ENCODE results near the gene SRP9.

The SRP9 gene

DNA sequence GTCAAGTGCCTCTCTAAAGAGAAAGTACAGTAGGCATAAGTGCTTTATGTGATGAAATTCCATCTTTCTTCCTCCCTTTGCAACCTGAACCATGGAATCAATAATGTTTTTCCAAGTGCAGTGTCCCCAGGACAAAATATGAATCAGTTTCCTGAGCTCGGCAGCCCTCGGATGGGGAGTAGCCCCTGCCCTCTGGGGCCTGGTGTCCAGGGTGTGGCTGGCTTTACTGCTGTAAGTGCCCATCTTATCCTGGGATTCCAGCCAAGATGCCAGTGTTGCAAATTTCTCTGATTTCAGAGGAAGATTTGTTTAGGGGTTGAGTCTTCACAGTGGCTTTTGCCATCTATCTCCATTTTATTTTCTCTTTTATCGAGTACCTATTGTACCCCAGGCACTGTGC is 40.5 kb upstream of the SRP9 start:
- no peaks in the 10 kb centered on the region for H3K36me3 ChIP-seq
- intact Hi-C loops (cut with DNase I; ENCODE audit: low total_unique reads): no loop called here
- peak overlapping the region in 1 of 2 donors; percentile 35 for H3K27ac ChIP-seq
- H3K4me1 ChIP-seq: peaks cover 0 to 27% (median 19%) of the 10 kb centered on the region in 4 donors
- H3K9me3 ChIP-seq: no peaks in the 10 kb centered on the region
- no peak for TF ChIP-seq CTCF (IDR thresholded peaks at IDR 0.05)
- no peak for DNase-seq
- H3K4me3 ChIP-seq: no peak overlapping the region
- no peaks in the 10 kb centered on the region for H3K27me3 ChIP-seq

DNA sequence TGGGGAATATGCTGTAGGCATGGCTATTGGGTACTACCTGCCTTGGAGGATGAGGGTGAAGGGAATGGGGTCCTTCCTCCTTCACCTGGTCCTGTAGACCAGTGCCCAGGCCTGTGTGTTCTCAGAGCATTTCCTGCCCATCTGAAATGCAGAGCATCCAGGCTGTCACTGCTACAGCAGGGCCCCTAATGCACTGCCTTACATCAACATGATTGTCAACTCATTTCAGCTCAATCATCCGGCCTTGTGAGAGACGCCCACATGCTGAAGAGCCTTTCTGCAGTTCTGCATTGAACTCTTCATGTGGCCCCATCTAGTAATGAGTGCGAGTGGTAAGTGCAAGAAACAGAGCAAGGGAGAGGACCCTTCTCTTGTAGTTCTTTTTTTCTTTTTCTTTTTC is 39.8 kb upstream of the SRP9 start:
- Histone ChIP-seq H3K27ac (no peak overlapping the region), H3K36me3 (no peaks in the 10 kb centered on the region), H3K27me3 (no peaks in the 10 kb centered on the region), H3K4me1 (peaks cover 0 to 27% (median 19%) of the 10 kb centered on the region in 4 donors), H3K4me3 (no peak overlapping the region), H3K9me3 (no peaks in the 10 kb centered on the region)
- no peak for TF ChIP-seq CTCF (IDR thresholded peaks at IDR 0.05)
- DNase-seq: no peak
- intact Hi-C loops (cut with DNase I; ENCODE audit: low total_unique reads): no loop called here

DNA sequence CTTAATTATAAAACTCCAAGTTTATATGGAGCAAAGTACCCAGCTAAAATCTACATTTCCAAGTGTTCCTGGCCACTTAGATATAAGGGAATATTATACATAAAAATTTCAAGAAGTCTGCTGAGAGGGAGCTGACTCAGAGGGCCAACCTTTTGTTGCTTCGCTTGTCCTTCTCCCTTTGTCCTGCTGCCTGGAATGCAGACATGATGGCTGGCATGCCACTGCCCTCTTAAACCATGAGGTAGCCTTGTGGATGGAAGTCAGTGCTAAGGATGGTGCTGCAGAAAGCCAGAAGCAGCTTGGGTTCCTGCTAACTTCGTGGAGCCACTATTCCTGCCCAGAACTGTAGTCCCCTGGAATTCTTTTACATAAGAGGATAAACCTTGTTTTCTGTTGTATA is 38.9 kb upstream of the SRP9 start:
- TF ChIP-seq CTCF (IDR thresholded peaks at IDR 0.05): no peak
- Histone ChIP-seq H3K4me3 (no peak overlapping the region), H3K27me3 (no peaks in the 10 kb centered on the region), H3K36me3 (no peaks in the 10 kb centered on the region), H3K27ac (no peak overlapping the region), H3K9me3 (no peaks in the 10 kb centered on the region), H3K4me1 (peaks cover 0 to 27% (median 19%) of the 10 kb centered on the region in 4 donors)
- intact Hi-C loops (cut with DNase I; ENCODE audit: low total_unique reads): no loop called here
- DNase-seq: no peak

GRCh38 chr1:225739542-225740107 is 38.0 kb upstream of the SRP9 start:
- Histone ChIP-seq H3K36me3 (no peaks in the 10 kb centered on the region), H3K9me3 (no peaks in the 10 kb centered on the region), H3K27me3 (no peaks in the 10 kb centered on the region), H3K4me1 (peaks cover 0 to 28% (median 20%) of the 10 kb centered on the region in 4 donors), H3K27ac (no peak overlapping the region), H3K4me3 (no peak overlapping the region)
- no peak for DNase-seq
- TF ChIP-seq CTCF (IDR thresholded peaks at IDR 0.05): no peak
- intact Hi-C loops (cut with DNase I; ENCODE audit: low total_unique reads): no loop called here

DNA sequence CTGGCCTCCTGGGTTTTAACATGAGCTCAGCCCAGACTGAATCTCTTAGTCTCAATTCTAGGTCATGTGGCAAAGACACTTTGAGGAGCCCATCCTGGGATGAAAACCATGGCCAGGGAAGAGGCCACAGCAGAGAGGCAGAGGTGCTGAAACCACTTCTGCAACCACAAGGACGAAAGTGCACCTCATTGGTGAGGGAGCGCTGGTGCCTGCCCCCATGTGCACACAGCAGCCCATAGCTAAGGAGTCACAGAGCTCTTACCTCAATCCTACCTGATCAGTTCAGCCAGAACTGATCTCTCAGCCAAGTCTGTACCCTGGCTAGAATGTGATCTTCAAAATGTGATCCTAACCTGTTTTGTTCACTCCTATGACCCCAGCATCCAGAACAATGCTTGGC is 32.9 kb upstream of the SRP9 start:
- H3K4me1 ChIP-seq: peaks cover 0 to 35% (median 23%) of the 10 kb centered on the region in 4 donors
- no peaks in the 10 kb centered on the region for H3K27me3 ChIP-seq
- no peak for TF ChIP-seq CTCF (IDR thresholded peaks at IDR 0.05)
- intact Hi-C loops (cut with DNase I; ENCODE audit: low total_unique reads): no loop called here
- DNase-seq: no peak
- no peaks in the 10 kb centered on the region for H3K9me3 ChIP-seq
- H3K36me3 ChIP-seq: no peaks in the 10 kb centered on the region
- no peak overlapping the region for H3K4me3 ChIP-seq
- peak overlapping the region in 1 of 2 donors; percentile 87 for H3K27ac ChIP-seq

DNA sequence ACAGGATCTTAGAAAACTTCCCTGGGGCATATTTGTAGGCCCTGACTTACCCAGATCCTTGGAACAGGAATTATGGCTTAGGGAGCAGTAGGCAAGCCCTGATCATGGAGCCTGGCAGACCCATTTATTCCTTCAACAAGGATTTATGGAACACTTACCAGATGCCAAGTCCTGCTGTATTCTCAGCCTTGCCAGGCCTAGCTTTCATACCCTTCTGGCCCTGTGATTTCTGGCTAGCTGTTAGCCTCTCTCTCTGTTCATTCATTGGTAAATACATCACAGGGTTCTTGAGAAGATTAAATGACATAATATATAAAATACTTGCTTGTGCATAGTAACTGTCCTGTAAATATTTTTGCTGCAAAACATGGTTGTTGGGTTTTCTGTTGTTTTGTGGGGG is 32.4 kb upstream of the SRP9 start:
- Histone ChIP-seq H3K27me3 (no peaks in the 10 kb centered on the region), H3K4me3 (no peak overlapping the region), H3K27ac (peak overlapping the region; percentile 80 to 87), H3K4me1 (peaks cover 0 to 35% (median 24%) of the 10 kb centered on the region in 4 donors), H3K9me3 (no peaks in the 10 kb centered on the region), H3K36me3 (no peaks in the 10 kb centered on the region)
- intact Hi-C loops (cut with DNase I; ENCODE audit: low total_unique reads): no loop called here
- DNase-seq: no peak
- no peak for TF ChIP-seq CTCF (IDR thresholded peaks at IDR 0.05)
